ENCODE results near the gene EFCAB6.

Gene EFCAB6

DNA sequence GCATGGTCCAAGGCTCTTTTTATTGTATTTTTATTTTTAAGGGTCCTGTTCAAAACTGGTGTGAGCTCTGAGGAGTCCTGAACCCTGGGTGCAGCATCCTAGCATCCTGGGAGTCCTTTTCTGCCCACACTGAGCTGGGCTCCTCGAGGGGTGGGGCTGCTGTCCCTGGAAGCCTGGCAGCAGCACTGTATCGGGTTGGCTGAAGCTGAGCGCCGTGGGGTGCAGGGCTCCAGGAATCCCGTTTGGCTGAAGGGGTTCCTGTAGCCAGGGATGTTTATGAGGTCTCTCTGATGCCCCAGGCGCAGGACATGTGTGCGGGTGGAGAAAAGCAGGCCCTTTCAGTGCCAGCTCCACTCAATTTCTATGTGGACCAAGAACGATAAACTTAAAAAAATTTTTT is 304.9 kb downstream of the EFCAB6 start:
- no peak for ATAC-seq (ENCODE audit: low read depth)
- Histone ChIP-seq H3K27ac (ENCODE audit: poor library complexity, severe bottlenecking) (no peak overlapping the region), H3K27me3 (ENCODE audit: insufficient read depth, poor library complexity, severe bottlenecking) (no peaks in the 10 kb centered on the region), H3K36me3 (ENCODE audit: low read depth) (no peaks in the 10 kb centered on the region), H3K4me3 (ENCODE audit: severe bottlenecking) (no peak overlapping the region), H3K4me1 (ENCODE audit: insufficient read depth, poor library complexity, severe bottlenecking) (peaks cover 11% of the 10 kb centered on the region), H3K9me3 (ENCODE audit: severe bottlenecking) (no peaks in the 10 kb centered on the region)
- TF ChIP-seq, protein P1, sequence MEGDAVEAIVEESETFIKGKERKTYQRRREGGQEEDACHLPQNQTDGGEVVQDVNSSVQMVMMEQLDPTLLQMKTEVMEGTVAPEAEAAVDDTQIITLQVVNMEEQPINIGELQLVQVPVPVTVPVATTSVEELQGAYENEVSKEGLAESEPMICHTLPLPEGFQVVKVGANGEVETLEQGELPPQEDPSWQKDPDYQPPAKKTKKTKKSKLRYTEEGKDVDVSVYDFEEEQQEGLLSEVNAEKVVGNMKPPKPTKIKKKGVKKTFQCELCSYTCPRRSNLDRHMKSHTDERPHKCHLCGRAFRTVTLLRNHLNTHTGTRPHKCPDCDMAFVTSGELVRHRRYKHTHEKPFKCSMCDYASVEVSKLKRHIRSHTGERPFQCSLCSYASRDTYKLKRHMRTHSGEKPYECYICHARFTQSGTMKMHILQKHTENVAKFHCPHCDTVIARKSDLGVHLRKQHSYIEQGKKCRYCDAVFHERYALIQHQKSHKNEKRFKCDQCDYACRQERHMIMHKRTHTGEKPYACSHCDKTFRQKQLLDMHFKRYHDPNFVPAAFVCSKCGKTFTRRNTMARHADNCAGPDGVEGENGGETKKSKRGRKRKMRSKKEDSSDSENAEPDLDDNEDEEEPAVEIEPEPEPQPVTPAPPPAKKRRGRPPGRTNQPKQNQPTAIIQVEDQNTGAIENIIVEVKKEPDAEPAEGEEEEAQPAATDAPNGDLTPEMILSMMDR (IDR thresholded peaks at IDR 0.05; ENCODE audit: poor library complexity, severe bottlenecking): no peak
- no peak for DNase-seq (ENCODE audit: low spot score)

DNA sequence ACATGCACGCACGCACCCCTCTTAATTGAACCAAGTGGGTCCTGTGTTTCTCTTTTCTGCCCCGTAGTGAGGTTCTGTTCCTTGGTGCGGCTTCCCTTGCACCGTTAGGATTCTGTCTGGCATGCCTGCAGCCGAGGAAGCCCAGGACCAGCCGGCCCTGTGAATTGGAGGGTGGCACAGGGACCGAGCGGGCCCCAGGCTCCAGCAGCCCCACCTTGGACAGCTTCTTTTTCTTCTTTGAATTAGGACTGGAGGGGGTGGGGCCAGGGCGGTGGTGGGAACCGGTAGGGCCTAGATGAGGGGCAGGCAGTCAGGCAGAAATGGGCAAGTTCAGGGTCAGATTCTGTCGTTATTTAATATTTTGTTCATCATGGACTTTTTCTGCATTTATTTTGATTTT is 305.6 kb downstream of the EFCAB6 start:
- Histone ChIP-seq H3K9me3 (ENCODE audit: severe bottlenecking) (no peaks in the 10 kb centered on the region), H3K4me3 (ENCODE audit: severe bottlenecking) (no peak overlapping the region), H3K36me3 (ENCODE audit: low read depth) (no peaks in the 10 kb centered on the region), H3K4me1 (ENCODE audit: insufficient read depth, poor library complexity, severe bottlenecking) (peaks cover 5% of the 10 kb centered on the region), H3K27me3 (ENCODE audit: insufficient read depth, poor library complexity, severe bottlenecking) (no peaks in the 10 kb centered on the region), H3K27ac (ENCODE audit: poor library complexity, severe bottlenecking) (no peak overlapping the region)
- TF ChIP-seq, protein P1 (IDR thresholded peaks at IDR 0.05; ENCODE audit: poor library complexity, severe bottlenecking): no peak
- ATAC-seq (ENCODE audit: low read depth): no peak
- no peak for DNase-seq (ENCODE audit: low spot score)

DNA sequence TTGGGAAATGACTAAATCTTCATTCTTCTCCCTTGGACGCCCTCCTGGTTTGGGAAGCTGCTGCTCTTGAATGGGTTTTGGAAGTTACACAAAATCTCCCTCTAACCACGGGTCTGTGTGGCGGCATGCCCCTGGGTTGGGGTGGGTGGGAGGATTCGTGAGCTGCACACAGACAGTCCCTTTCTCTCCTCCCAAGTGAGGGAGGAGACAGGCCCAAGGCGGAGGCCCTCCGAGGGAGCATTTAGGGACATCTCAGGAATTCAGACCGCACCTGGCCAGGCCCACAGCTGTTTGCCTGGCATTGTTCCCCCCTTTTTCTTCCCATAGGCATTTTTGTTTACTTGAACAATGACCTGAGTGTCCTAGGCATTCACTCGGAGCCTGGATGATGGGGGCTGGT is 306.2 kb downstream of the EFCAB6 start:
- Histone ChIP-seq H3K9me3 (ENCODE audit: severe bottlenecking) (no peaks in the 10 kb centered on the region), H3K36me3 (ENCODE audit: low read depth) (no peaks in the 10 kb centered on the region), H3K27me3 (ENCODE audit: insufficient read depth, poor library complexity, severe bottlenecking) (no peaks in the 10 kb centered on the region), H3K4me3 (ENCODE audit: severe bottlenecking) (no peak overlapping the region), H3K27ac (ENCODE audit: poor library complexity, severe bottlenecking) (no peak overlapping the region), H3K4me1 (ENCODE audit: insufficient read depth, poor library complexity, severe bottlenecking) (no peaks in the 10 kb centered on the region)
- TF ChIP-seq, protein P1 (IDR thresholded peaks at IDR 0.05; ENCODE audit: poor library complexity, severe bottlenecking): no peak
- DNase-seq (ENCODE audit: low spot score): no peak
- no peak for ATAC-seq (ENCODE audit: low read depth)

DNA sequence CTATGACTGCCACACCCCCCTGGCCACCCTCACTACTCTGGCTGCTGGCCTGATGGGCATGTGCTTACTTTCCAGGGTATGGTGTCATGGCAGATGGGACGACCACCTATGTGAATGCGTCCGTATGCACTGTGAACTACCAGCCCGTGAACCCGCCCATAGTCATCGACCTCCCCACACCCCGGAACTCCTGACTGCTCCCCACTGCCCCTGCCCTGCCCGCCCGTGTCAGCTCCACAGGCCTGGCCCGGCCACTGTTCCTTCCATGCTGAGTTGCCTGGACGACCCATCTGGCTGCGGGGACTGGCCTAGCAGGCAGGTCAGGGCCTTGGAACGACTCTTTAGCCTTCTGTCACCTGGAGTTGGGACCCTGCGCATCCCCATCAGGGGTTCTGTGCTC is 306.7 kb downstream of the EFCAB6 start:
- Histone ChIP-seq H3K27ac (ENCODE audit: poor library complexity, severe bottlenecking) (no peak overlapping the region), H3K27me3 (ENCODE audit: insufficient read depth, poor library complexity, severe bottlenecking) (no peaks in the 10 kb centered on the region), H3K36me3 (ENCODE audit: low read depth) (no peaks in the 10 kb centered on the region), H3K9me3 (ENCODE audit: severe bottlenecking) (no peaks in the 10 kb centered on the region), H3K4me1 (ENCODE audit: insufficient read depth, poor library complexity, severe bottlenecking) (no peaks in the 10 kb centered on the region), H3K4me3 (ENCODE audit: severe bottlenecking) (no peak overlapping the region)
- DNase-seq (ENCODE audit: low spot score) (no peak), ATAC-seq (ENCODE audit: low read depth) (no peak)
- TF ChIP-seq, protein P1 (IDR thresholded peaks at IDR 0.05; ENCODE audit: poor library complexity, severe bottlenecking): no peak

DNA sequence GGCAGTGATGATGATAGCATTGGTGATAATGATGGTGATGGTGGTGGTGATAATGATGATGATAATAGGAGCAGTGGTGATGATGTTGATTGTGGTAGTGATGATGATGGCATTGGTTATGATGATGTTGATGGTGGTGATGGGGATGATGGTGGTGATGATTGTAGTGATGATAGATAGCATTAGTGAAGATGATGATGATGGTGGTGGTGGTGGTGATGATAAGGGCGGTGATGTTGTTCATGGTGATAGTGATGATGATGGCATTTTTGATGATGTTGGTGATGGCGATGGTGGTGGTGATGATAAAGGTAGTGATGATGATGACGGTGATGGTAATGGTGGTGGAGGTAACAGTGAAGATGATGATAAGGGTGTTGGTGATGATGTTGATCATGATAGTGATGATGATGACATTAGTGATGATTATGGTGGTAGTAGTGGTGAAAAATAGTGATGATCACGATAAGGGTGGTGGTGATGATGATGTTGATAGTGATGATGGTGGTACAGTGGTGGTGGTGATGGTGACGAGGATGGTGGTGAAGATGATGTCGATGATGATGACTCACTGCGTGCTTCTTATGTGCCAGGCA is 307.3 kb downstream of the EFCAB6 start:
- Histone ChIP-seq H3K27me3 (ENCODE audit: insufficient read depth, poor library complexity, severe bottlenecking) (no peaks in the 10 kb centered on the region), H3K4me3 (ENCODE audit: severe bottlenecking) (no peak overlapping the region), H3K4me1 (ENCODE audit: insufficient read depth, poor library complexity, severe bottlenecking) (no peaks in the 10 kb centered on the region), H3K27ac (ENCODE audit: poor library complexity, severe bottlenecking) (no peak overlapping the region), H3K9me3 (ENCODE audit: severe bottlenecking) (no peaks in the 10 kb centered on the region), H3K36me3 (ENCODE audit: low read depth) (no peaks in the 10 kb centered on the region)
- ATAC-seq (ENCODE audit: low read depth): no peak
- DNase-seq (ENCODE audit: low spot score): no peak
- TF ChIP-seq, protein P1 (IDR thresholded peaks at IDR 0.05; ENCODE audit: poor library complexity, severe bottlenecking): no peak
